ENCODE results near the gene RARA. TPM values are rescaled to one million over a fixed set of nuclear protein-coding genes. Genes with fewer than 3 reads are reported as not detected.
"Not testable (repeated sequence)": the region's sequence is repeated elsewhere in the genome, so short reads cannot be mapped to it uniquely, and the experiment has no call there.

Gene RARA
- total and polyA plus RNA-seq, 8 donors = 11.2 to 40.8 (median 19.4) TPM

DNA sequence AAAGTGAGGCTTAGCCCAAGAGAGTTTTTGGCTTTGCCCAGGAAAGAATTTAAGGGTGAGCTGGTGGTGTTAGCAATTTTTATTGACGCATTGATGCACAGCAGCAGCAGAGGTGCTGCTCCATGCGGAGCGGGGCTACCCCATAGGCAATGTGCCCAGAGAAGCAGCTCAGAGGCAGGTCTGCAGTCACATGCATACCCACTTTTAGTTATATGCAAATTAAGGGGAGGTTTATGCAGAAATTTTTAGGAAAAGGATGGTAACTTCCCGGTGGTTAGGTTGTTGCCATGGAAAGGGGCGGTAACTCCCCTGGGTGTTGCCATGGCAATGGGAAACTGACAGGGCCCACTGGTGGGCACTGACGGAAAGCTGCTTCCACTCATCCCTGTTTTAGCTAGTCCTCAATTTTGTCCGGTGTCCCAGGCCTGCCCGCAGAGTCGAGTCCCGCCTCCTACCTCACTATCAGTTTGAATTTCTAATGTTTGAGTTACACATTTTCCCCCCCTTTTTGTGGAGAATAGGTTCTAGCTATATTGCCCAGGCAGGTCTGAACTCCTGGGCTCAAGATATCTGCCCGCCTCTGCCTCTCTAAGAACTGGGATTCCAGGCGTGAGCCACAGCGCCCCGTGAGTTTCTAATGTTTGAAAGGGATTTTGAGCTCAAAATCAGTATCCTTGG lies 66.0 kb downstream of the RARA start:
- peaks cover 0 to 5% (median 0%) of the 10 kb centered on the region in 4 donors for H3K9me3 ChIP-seq
- H3K27me3 ChIP-seq = peaks cover 0 to 5% (median 0%) of the 10 kb centered on the region in 3 donors
- no peak overlapping the region for H3K27ac ChIP-seq
- TF ChIP-seq POLR2A (IDR thresholded peaks at IDR 0.05) (no peak), EP300 (IDR thresholded peaks at IDR 0.05) (no peak), CTCF (IDR thresholded peaks at IDR 0.05) (no peak), POLR2AphosphoS5 (IDR thresholded peaks at IDR 0.05) (no peak)
- H3K36me3 ChIP-seq = no peaks in the 10 kb centered on the region
- H3K4me1 ChIP-seq = no peaks in the 10 kb centered on the region
- 83 to 87% (median 86%) methylated on average over 14 of the region's 14 CpGs for WGBS, 5 donors
- H3K4me3 ChIP-seq = no peak overlapping the region
- intact Hi-C loops (cut with DNase I; ENCODE audit: low total_unique reads) = no loop called here
- no peak for DNase-seq

GRCh38 chr17:40375786-40376185 lies 66.8 kb downstream of the RARA start:
- H3K9me3 ChIP-seq; intact Hi-C loops (cut with DNase I; ENCODE audit: low total_unique reads); H3K27ac ChIP-seq; H3K4me3 ChIP-seq; DNase-seq; H3K27me3 ChIP-seq; H3K4me1 ChIP-seq; H3K36me3 ChIP-seq: not testable (repeated sequence)
- WGBS, 5 donors = 81 to 94% (median 90%) methylated on average over 9 to 21 of the region's 21 CpGs

- H3K4me1 ChIP-seq; H3K9me3 ChIP-seq; H3K36me3 ChIP-seq; H3K27me3 ChIP-seq; H3K27ac ChIP-seq; H3K4me3 ChIP-seq; intact Hi-C loops (cut with DNase I; ENCODE audit: low total_unique reads); DNase-seq: not testable (repeated sequence)
- 74 to 84% (median 77%) methylated on average over 6 of the region's 6 CpGs for WGBS, 5 donors
Measured at GRCh38 chr17:40376541-40376940, 67.6 kb downstream of the RARA start.

GRCh38 chr17:40377832-40378231 lies 68.9 kb downstream of the RARA start:
- intact Hi-C loops (cut with DNase I; ENCODE audit: low total_unique reads) = no loop called here
- 81 to 90% (median 86%) methylated on average over 13 of the region's 13 CpGs for WGBS, 5 donors
- Histone ChIP-seq H3K27ac (no peak overlapping the region), H3K36me3 (no peaks in the 10 kb centered on the region), H3K27me3 (peaks cover 0 to 5% (median 0%) of the 10 kb centered on the region in 3 donors), H3K9me3 (peaks cover 0 to 3% (median 0%) of the 10 kb centered on the region in 4 donors), H3K4me1 (no peaks in the 10 kb centered on the region), H3K4me3 (no peak overlapping the region)
- DNase-seq = no peak
- TF ChIP-seq CTCF (IDR thresholded peaks at IDR 0.05) (no peak), EP300 (IDR thresholded peaks at IDR 0.05) (no peak), POLR2AphosphoS5 (IDR thresholded peaks at IDR 0.05) (no peak)

GRCh38 chr17:40378966-40379365 lies 70.0 kb downstream of the RARA start:
- no peak overlapping the region for H3K4me3 ChIP-seq
- DNase-seq = no peak
- H3K36me3 ChIP-seq = no peaks in the 10 kb centered on the region
- 83 to 93% (median 87%) methylated on average over 7 of the region's 7 CpGs for WGBS, 5 donors
- TF ChIP-seq EP300 (IDR thresholded peaks at IDR 0.05) (no peak), POLR2A (IDR thresholded peaks at IDR 0.05) (no peak), CTCF (IDR thresholded peaks at IDR 0.05) (no peak), POLR2AphosphoS5 (IDR thresholded peaks at IDR 0.05) (no peak)
- H3K4me1 ChIP-seq = no peaks in the 10 kb centered on the region
- H3K27me3 ChIP-seq = peaks cover 0 to 5% (median 0%) of the 10 kb centered on the region in 3 donors
- no peaks in the 10 kb centered on the region for H3K9me3 ChIP-seq
- no peak overlapping the region for H3K27ac ChIP-seq
- intact Hi-C loops (cut with DNase I; ENCODE audit: low total_unique reads) = no loop called here

Data from stomach (tissue), 9 donors.